ENCODE results near the gene CFAP73. TPM values are rescaled to one million over a fixed set of nuclear protein-coding genes. Genes with fewer than 3 reads are reported as not detected.
"Not testable (repeated sequence)": the region's sequence is repeated elsewhere in the genome, so short reads cannot be mapped to it uniquely, and the experiment has no call there.

The CFAP73 gene
- total RNA-seq, 2 experiments from 2014 or later: 0.55 to 0.65 TPM

DNA sequence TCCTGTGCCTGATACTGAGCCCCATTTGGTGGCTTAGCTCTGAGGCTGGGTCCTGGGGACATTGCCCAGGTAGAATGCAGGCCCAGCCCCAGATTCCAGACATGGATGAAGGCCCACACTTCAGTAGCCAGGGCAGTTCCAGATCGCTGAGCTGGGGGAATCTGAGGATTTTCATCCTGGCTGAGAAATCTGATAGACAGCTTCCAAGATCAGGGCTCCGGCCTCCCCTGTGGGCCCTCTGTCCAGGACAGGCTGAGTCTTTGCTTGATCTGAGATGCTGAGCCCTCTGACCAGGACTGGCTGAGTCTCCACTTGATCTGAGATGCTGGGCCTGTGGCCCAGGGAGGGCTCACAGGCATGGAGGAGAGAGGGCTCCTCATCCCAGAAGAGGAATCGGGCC lies 10.7 kb upstream of the CFAP73 start:
- ATAC-seq (ENCODE audit: low read depth) (no peak), DNase-seq (no peak)
- Mint-ChIP-seq H3K27ac (no peak overlapping the region), H3K4me3 (no peak overlapping the region), H3K27me3 (peaks cover 2% of the 10 kb centered on the region), H3K9me3 (no peaks in the 10 kb centered on the region), H3K36me3 (no peaks in the 10 kb centered on the region), H3K4me1 (peaks cover 11% of the 10 kb centered on the region)
- POLR2A ChIA-PET: no interaction called here

DNA sequence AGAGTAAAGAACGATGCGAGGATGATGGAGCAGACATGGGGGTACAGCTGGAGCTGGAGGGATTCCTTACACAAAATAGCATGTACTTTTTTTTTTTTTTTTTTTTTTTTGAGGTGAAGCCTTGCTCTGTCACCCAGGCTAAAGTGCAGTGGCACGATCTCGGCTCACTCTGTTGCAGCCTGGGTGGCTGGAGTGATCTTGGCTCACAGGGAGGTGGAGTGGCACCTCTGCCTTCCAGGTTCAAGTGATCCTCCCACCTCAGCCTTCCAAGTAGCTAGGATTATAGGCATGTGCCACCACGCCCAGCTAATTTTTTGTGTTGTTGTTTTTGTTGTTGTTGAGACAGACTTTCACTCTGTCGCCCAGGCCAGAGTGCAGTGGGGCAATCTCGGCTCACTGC lies 8.8 kb upstream of the CFAP73 start:
- H3K36me3 Mint-ChIP-seq: no peaks in the 10 kb centered on the region
- H3K9me3 Mint-ChIP-seq: no peaks in the 10 kb centered on the region
- H3K27me3 Mint-ChIP-seq: peaks cover 1% of the 10 kb centered on the region
- no peak for ATAC-seq (ENCODE audit: low read depth)
- peaks cover 9% of the 10 kb centered on the region for H3K4me1 Mint-ChIP-seq
- no peak overlapping the region for H3K27ac Mint-ChIP-seq
- POLR2A ChIA-PET: interaction anchor here (0.7 kb wide), 1 partner anchor 11 kb away, joined by 4 read pairs; no protein-coding TSS in a partner anchor
- DNase-seq: no peak
- no peak overlapping the region for H3K4me3 Mint-ChIP-seq

DNA sequence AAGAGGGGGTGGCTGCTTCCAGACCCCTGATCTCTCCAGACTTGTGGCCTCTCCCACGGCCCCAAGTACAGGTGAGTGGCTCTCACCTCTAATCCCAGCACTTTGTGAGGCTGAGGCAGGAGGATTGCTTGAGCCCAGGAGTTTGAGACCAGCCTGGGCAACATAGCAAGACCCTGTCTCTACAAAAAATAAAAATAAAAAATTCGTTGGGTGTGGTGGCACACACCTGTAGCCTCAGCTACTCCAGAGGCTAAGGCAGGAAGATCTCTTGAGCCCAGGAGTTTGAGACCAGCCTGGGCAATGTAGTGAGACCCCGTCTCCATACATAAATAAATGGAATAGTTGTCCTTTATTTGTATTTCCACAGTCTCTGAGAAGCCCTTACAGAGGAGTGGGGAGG lies 7.8 kb upstream of the CFAP73 start:
- H3K36me3 Mint-ChIP-seq; H3K4me3 Mint-ChIP-seq; H3K9me3 Mint-ChIP-seq; H3K27me3 Mint-ChIP-seq; ATAC-seq (ENCODE audit: low read depth); H3K27ac Mint-ChIP-seq; H3K4me1 Mint-ChIP-seq; POLR2A ChIA-PET; DNase-seq: not testable (repeated sequence)

DNA sequence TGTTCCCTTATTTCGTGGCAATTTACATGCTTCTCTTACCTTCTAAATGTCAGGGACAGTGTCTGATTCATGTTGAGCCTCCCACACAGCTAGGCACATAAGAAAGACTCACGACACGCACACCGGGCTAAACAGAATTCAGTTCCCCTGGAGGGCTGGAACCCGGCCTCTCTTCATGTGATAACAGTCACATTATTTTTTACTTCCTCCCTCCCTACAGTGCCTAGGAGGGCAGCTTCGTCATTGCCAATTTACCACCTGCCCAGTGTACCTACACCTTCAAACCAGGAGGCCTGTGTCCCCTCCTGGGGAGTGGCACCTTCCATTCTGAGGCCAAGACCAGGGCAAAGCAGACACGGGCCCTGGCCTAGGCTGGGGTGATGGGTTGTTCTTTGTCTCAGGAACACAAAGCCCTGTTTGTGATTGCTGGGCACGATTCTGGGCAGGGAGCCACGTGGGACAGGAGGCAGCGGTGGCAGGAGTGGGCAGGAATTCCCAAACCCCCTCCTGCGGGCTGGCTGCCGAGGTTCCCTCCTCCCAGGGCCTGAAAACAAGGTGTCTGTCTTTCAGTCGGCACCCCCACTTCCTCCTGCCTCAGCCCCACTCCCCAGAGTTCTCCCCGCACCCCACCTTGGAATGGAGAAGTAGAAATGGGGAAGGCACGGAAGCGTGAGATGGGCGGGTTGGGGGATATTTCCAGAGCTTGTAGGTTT lies 7.2 kb upstream of the CFAP73 start:
- H3K36me3 Mint-ChIP-seq: no peaks in the 10 kb centered on the region
- H3K27me3 Mint-ChIP-seq: peaks cover 7% of the 10 kb centered on the region
- POLR2A ChIA-PET: no interaction called here
- DNase-seq (no peak), ATAC-seq (ENCODE audit: low read depth) (no peak)
- no peaks in the 10 kb centered on the region for H3K4me1 Mint-ChIP-seq
- no peak overlapping the region for H3K27ac Mint-ChIP-seq
- H3K4me3 Mint-ChIP-seq: no peak overlapping the region
- no peaks in the 10 kb centered on the region for H3K9me3 Mint-ChIP-seq

DNA sequence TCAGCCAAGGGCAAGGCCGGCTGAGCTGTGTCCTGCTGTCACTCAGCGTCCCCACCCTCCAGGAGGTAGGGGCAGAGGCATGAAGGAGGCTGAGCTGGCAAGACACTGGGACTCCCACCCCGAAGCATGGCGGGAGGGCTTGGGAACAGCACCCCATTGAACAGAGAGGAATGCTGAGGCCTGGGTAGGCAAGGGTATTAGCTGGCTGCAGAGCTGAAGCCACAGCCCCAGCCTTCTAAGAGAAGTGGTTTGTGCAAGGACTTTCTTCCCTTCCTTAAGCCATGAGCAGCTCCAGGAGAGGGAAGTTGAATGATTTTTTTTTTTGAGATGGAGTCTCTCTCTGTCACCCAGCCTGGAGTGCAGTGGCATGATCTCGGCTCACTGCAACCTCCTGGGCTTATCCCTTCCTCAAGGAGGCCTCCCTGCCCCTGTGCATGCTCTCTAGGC lies 6.6 kb upstream of the CFAP73 start:
- ATAC-seq (ENCODE audit: low read depth): no peak
- POLR2A ChIA-PET: no interaction called here
- Mint-ChIP-seq H3K9me3 (no peaks in the 10 kb centered on the region), H3K27ac (no peak overlapping the region), H3K36me3 (no peaks in the 10 kb centered on the region), H3K4me1 (no peaks in the 10 kb centered on the region), H3K27me3 (peaks cover 11% of the 10 kb centered on the region), H3K4me3 (no peak overlapping the region)
- DNase-seq: no peak

DNA sequence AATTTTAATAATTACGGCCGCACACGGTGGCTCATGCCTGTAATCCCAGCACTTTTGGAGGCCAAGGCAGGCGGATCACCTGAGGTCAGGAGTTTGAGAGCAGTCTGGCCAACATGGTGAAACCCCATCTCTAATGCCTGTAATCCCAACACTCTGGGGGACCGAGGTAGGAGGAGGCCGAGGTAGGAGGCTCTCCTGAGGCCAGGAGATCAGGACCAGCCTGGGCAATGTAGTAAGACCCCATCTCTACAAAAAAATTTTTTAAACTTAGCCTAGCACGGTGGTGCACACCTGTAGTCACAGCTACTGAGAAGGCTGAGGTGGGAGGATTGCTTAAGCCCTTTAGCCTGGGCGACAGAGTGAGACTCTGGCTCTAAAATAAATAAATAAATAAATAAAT lies 5.6 kb upstream of the CFAP73 start:
- POLR2A ChIA-PET: no interaction called here
- H3K9me3 Mint-ChIP-seq: no peaks in the 10 kb centered on the region
- H3K4me1 Mint-ChIP-seq: no peaks in the 10 kb centered on the region
- H3K4me3 Mint-ChIP-seq: no peak overlapping the region
- no peak for DNase-seq
- H3K36me3 Mint-ChIP-seq: no peaks in the 10 kb centered on the region
- H3K27me3 Mint-ChIP-seq: peaks cover 17% of the 10 kb centered on the region
- ATAC-seq (ENCODE audit: low read depth): no peak
- no peak overlapping the region for H3K27ac Mint-ChIP-seq

DNA sequence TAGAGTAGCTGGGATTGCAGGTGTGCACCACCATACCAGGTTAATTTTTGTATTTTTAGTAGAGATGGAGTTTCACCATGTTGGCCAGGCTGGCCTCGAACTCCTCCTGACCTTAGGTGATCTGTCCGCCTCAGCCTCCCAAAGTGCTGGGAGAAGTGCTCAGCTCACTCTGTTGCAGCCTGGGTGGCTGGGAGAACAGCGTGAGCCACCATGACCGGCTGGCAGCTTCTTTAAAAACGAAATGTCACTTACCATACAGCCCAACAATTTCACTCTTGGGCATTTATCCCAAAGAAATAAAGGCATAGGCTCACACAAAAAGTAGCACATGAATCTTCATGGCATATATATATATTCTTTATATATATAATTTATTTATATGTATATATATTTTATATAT lies 4.7 kb upstream of the CFAP73 start:
- Mint-ChIP-seq H3K4me1 (no peaks in the 10 kb centered on the region), H3K27me3 (peaks cover 17% of the 10 kb centered on the region), H3K27ac (no peak overlapping the region), H3K9me3 (no peaks in the 10 kb centered on the region), H3K4me3 (no peak overlapping the region), H3K36me3 (no peaks in the 10 kb centered on the region)
- ATAC-seq (ENCODE audit: low read depth): no peak
- DNase-seq: no peak
- POLR2A ChIA-PET: no interaction called here

DNA sequence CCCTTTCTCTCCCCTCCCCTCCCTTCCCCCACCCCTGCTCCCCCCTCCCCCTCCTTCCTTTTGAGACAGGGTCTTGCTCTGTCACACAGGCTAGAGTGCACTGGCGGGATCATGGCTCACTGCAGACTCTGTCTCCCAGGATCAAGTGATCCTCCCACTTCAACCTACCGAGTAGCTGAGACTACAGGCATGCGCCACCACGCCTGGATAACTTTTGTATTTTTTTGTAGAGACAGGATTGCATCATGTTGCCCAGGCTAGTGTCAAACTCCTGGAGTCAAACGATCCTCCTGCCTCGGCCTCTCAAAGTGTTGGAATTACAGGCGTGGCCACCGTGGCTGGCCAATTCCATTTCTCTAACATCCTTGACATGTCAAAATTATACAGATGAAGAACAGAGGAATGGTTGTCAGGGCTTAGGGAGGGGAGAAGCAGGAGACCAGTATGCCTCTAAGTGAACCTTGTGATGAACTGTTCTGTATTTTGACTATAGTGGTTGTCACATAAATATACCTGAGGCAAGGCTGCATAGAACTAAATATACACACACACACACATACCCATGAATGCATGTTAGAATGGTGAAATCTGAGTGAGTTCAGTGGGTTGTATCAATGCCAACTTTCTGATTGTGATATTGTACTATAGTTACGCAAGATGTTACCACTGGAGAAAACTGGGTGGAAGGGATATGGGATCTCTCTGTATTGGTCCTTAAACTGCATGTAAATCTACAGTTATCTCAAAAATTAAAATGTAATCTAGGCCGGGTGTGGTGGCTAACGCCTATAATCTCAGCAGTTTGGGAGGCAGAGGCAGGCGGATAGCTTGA lies 3.6 kb upstream of the CFAP73 start:
- H3K4me1 Mint-ChIP-seq: no peaks in the 10 kb centered on the region
- H3K9me3 Mint-ChIP-seq: no peaks in the 10 kb centered on the region
- no peak overlapping the region for H3K27ac Mint-ChIP-seq
- no peaks in the 10 kb centered on the region for H3K36me3 Mint-ChIP-seq
- no peak for ATAC-seq (ENCODE audit: low read depth)
- H3K4me3 Mint-ChIP-seq: no peak overlapping the region
- POLR2A ChIA-PET: no interaction called here
- H3K27me3 Mint-ChIP-seq: peaks cover 23% of the 10 kb centered on the region
- no peak for DNase-seq

DNA sequence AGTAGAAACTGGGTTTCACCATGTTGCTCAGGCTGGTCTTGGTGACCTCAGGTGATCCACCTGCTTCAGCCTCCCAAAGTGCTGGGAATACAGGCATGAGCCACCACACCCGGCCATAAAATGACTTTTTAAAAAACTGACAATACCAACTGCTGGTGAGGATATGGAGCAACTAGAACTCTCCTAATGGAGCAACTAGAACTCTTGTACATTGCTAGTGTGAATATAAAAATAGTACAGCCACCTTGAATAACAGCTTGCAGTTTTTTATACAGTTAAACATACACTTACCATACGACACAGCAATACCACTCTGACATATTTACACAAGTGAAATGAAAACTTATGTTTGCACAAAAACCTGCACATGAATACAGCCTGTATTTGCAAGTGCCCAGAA lies 2.5 kb upstream of the CFAP73 start:
- Mint-ChIP-seq H3K4me1 (no peaks in the 10 kb centered on the region), H3K9me3 (no peaks in the 10 kb centered on the region), H3K4me3 (no peak overlapping the region), H3K27ac (no peak overlapping the region), H3K27me3 (peaks cover 26% of the 10 kb centered on the region), H3K36me3 (no peaks in the 10 kb centered on the region)
- no peak for DNase-seq
- POLR2A ChIA-PET: no interaction called here
- no peak for ATAC-seq (ENCODE audit: low read depth)

DNA sequence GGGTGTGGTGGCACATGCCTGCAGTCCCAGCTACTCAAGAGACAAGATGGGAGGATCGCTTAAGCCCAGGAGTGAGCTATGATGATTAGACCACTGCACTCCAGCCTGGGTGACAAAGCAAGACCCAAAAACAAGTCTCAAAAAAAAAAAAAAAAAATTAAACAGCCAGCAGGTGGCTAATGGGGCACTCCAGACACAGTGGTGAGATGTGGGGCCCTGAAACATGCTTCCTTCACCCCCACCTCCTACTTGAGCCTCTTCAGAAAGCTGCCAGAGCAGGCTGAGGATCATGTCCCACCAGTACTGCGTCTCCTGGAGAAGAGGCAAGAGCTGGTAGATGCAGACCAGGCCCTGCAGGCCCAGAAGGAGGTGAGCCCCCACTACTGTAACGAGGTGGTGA lies 2.1 kb downstream of the CFAP73 start:
- Mint-ChIP-seq H3K9me3 (no peaks in the 10 kb centered on the region), H3K4me1 (peaks cover 16% of the 10 kb centered on the region), H3K4me3 (no peak overlapping the region), H3K36me3 (no peaks in the 10 kb centered on the region), H3K27ac (no peak overlapping the region), H3K27me3 (peaks cover 43% of the 10 kb centered on the region)
- POLR2A ChIA-PET: no interaction called here
- DNase-seq: no peak
- ATAC-seq (ENCODE audit: low read depth): no peak

DNA sequence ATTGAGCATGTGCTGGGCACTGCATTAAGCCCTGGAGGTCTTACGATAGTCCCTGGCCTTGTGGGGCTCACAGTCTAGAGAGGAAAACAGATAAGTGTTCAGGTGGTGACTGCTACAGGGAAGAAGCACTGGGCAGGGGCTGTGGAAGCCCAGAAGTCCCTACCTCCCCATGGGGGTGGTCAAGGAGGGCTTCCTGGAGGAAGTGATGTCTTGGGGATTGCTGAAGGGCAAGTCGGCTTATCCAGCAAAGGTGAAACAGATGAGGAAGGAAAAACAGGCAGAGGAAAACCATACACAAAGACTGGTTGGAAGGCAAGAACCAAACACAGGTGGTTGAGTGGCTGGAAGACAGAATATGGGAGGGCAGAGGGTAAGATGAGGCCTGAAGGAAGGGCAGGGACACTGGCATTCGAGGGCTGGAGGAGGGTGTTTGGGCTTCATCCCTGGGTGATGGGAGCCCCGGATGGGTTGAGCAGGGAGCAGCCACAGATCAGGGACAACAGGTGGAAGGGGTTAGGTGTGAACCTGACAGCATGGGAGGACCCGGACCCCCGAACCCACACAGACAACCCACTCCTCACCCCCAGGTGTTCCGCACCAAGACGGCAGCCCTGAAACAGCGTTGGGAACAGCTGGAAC lies 2.8 kb downstream of the CFAP73 start:
- Mint-ChIP-seq H3K27ac (peak overlapping the region; percentile 69), H3K36me3 (no peaks in the 10 kb centered on the region), H3K9me3 (no peaks in the 10 kb centered on the region), H3K4me3 (peak overlapping the region; percentile 83), H3K4me1 (peaks cover 16% of the 10 kb centered on the region), H3K27me3 (peaks cover 39% of the 10 kb centered on the region)
- DNase-seq: no peak
- POLR2A ChIA-PET: interaction anchor here (0.8 to 1.3 kb wide), 5 partner anchors 16 to 245 kb away, joined by 3 to 5 read pairs (median 4); partner anchors contain the start of genes OAS1, OAS3 and RASAL1
- no peak for ATAC-seq (ENCODE audit: low read depth)

DNA sequence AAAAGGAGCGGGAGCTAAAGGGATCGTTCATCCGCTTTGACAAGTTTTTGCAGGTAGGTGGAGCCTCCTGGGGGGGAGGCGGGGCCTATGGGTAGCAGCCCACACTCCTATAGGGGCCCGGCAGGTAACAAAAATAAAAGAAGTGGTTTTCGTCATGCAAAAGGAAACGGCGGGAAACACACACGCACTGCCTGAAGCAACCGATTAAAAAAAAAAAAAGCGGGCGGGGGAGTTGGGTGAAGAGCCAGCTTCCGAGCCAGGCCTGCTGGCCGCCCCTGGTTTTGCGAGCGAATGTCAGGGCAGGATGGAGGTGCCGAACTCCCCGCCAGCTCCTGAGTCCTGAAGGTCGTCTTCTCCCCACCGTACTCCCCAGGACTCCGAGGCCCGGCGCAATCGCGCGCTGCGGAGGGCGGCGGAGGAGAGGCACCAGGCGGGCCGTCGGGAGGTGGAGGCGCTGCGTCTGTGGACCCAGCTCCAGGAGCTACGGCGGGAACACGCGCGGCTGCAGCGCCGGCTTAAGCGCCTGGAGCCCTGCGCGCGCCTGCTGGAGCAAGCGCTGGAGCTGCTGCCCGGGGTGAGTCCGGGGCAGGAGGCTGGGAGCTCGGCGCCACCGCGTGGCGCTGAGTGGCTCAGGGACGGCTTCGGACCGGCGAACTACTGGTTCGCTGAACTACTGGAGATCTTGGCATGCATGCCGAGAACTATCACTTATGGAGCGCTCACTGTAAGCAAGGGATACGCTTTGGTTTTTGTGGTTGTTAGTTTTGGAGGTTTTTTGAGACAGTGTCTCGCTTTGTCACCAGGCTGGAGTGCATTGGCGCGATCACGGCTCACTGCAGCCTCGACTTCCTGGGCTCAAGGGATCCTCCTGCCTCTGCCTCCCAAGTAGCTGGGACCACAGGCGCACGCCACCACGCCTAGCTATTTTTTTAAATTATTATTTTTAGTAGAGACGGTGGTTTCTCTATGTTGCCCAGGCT lies 3.6 kb downstream of the CFAP73 start:
- Mint-ChIP-seq H3K27me3 (peaks cover 33% of the 10 kb centered on the region), H3K36me3 (no peaks in the 10 kb centered on the region), H3K4me1 (peaks cover 16% of the 10 kb centered on the region), H3K27ac (peak overlapping the region; percentile 69), H3K4me3 (peak overlapping the region; percentile 83), H3K9me3 (no peaks in the 10 kb centered on the region)
- peak; percentile 78 for ATAC-seq (ENCODE audit: low read depth)
- DNase-seq: peak; percentile 71
- POLR2A ChIA-PET: interaction anchor here (0.6 to 1.8 kb wide), 8 partner anchors 17 to 246 kb away, joined by 3 to 5 read pairs (median 4); partner anchors contain the start of genes OAS1, OAS2, OAS3 and RASAL1

Data from activated naive CD8-positive, alpha-beta T cell treated with anti-CD3 and anti-CD28 coated beads, Interleukin-2, amount 10 ng/mL, durations not matched to agents 7 days and 5 days (primary cell).